Astrocyte (in vitro differentiated cells and primary cell): ENCODE measurements around the gene CCDC77.

ENCODE experiments used
- EZH2 ChIP-seq: IDR thresholded peaks from 2 replicates; pipeline ENCODE4 v1.6.1; 2012; ENCODE audit warnings: mild to moderate bottlenecking, low read length, inconsistent platforms; ENCODE audit not compliant: insufficient read depth
- TF ChIP-seq, protein P1 (sequence below): IDR thresholded peaks from 2 replicates; pipeline ENCODE4 v1.5.1; 2011; ENCODE audit warnings: low read depth, mild to moderate bottlenecking, inconsistent platforms, low read length, moderate library complexity; ENCODE audit not compliant: insufficient read depth

DNA sequence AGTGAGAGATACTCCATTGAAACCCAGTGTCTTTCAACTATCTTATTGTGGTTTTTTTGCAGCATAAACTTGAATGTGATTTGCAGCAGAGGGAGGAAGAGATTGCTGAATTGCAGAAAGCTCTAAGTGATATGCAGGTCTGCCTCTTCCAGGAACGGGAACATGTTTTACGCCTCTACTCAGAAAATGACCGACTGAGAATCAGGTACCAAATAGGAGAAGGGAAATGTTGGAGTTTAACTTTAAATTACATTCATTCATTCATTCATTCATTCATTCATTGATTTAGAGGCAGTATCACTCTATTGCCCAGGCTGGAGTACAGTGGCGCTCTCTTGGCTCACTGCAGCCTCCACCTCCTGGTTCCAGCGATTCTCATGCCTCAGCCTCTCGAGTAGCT lies 17.0 kb downstream of the CCDC77 start:
- TF ChIP-seq, protein P1, sequence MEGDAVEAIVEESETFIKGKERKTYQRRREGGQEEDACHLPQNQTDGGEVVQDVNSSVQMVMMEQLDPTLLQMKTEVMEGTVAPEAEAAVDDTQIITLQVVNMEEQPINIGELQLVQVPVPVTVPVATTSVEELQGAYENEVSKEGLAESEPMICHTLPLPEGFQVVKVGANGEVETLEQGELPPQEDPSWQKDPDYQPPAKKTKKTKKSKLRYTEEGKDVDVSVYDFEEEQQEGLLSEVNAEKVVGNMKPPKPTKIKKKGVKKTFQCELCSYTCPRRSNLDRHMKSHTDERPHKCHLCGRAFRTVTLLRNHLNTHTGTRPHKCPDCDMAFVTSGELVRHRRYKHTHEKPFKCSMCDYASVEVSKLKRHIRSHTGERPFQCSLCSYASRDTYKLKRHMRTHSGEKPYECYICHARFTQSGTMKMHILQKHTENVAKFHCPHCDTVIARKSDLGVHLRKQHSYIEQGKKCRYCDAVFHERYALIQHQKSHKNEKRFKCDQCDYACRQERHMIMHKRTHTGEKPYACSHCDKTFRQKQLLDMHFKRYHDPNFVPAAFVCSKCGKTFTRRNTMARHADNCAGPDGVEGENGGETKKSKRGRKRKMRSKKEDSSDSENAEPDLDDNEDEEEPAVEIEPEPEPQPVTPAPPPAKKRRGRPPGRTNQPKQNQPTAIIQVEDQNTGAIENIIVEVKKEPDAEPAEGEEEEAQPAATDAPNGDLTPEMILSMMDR = no peak
- no peak for TF ChIP-seq EZH2
